DND-41 (cell line): Measurements from ENCODE around the gene RAP1B.

Experiments
- ATAC-seq: fragments of 200-7000 bp; cut with Tn5 transposase; 3 replicates; pipeline ENCODE4 v1.9.1; 2021; ENCODE audit warnings: low read depth; ENCODE audit not compliant: insufficient read depth
- DNase-seq: peaks from one replicate; pipeline ENCODE4 v3.0.0-alpha.2; 2020
- H2AFZ ChIP-seq: 2 replicates; pipeline ENCODE4 v1.6.0; 2012; ENCODE audit warnings: low read depth, low read length
- H3K27ac ChIP-seq: 2 replicates; pipeline ENCODE4 v1.5.1; 2012; ENCODE audit warnings: low read length, inconsistent platforms
- H3K27me3 ChIP-seq: fragments of 200-600 bp; sonication (generic); 2 replicates; pipeline ENCODE4 v1.6.0; 2012; ENCODE audit warnings: low read length, mild to moderate bottlenecking, inconsistent platforms; ENCODE audit not compliant: insufficient read depth, poor library complexity
- H3K36me3 ChIP-seq: 2 replicates; pipeline ENCODE4 v1.5.1; 2012; ENCODE audit warnings: low read length, inconsistent platforms; ENCODE audit not compliant: insufficient read depth
- H3K4me1 ChIP-seq: 2 replicates; pipeline ENCODE4 v1.5.1; 2012; ENCODE audit warnings: mild to moderate bottlenecking, low read length; ENCODE audit not compliant: insufficient read depth
- H3K4me2 ChIP-seq: 2 replicates; pipeline ENCODE4 v1.6.0; 2012; ENCODE audit warnings: mild to moderate bottlenecking, moderate library complexity, low read length, inconsistent platforms; ENCODE audit not compliant: insufficient read depth
- H3K4me3 ChIP-seq, 2 experiments: fragments of 200-600 bp in 1 of 2; shearing (Covaris generic) in 1 of 2; 2 replicates each; pipeline ENCODE4 v1.5.1; 2012 to 2016; ENCODE audit warnings: inconsistent platforms in 2 of 2, low read length in 2 of 2, mild to moderate bottlenecking in 2 of 2, low read depth in 1 of 2, moderate library complexity in 1 of 2
- H3K79me2 ChIP-seq: 2 replicates; pipeline ENCODE4 v1.6.0; 2012; ENCODE audit warnings: low read length, inconsistent platforms; ENCODE audit not compliant: insufficient read depth
- H3K9ac ChIP-seq: 2 replicates; pipeline ENCODE4 v1.6.0; 2012; ENCODE audit warnings: low read depth, mild to moderate bottlenecking, inconsistent platforms, low read length, moderate library complexity
- H3K9me3 ChIP-seq: 2 replicates; pipeline ENCODE4 v1.5.1; 2012; ENCODE audit warnings: low read length, moderate library complexity, mild to moderate bottlenecking, inconsistent platforms; ENCODE audit not compliant: insufficient read depth, severe bottlenecking
- H4K20me1 ChIP-seq: 2 replicates; pipeline ENCODE4 v1.6.0; 2012; ENCODE audit warnings: low read length; ENCODE audit not compliant: insufficient read depth
- EZH2 ChIP-seq: IDR thresholded peaks from 3 replicates; pipeline ENCODE4 v1.6.1; 2012; ENCODE audit warnings: borderline replicate concordance, low read depth, mild to moderate bottlenecking, moderate library complexity, low read length, inconsistent platforms; ENCODE audit not compliant: severe bottlenecking
- TF ChIP-seq, protein P1 (sequence below): IDR thresholded peaks from 2 replicates; pipeline ENCODE4 v1.5.1; 2012; ENCODE audit warnings: borderline replicate concordance, low read length, moderate library complexity, mild to moderate bottlenecking; ENCODE audit not compliant: poor library complexity, severe bottlenecking; ENCODE audit errors: extremely low read depth

Gene RAP1B

DNA sequence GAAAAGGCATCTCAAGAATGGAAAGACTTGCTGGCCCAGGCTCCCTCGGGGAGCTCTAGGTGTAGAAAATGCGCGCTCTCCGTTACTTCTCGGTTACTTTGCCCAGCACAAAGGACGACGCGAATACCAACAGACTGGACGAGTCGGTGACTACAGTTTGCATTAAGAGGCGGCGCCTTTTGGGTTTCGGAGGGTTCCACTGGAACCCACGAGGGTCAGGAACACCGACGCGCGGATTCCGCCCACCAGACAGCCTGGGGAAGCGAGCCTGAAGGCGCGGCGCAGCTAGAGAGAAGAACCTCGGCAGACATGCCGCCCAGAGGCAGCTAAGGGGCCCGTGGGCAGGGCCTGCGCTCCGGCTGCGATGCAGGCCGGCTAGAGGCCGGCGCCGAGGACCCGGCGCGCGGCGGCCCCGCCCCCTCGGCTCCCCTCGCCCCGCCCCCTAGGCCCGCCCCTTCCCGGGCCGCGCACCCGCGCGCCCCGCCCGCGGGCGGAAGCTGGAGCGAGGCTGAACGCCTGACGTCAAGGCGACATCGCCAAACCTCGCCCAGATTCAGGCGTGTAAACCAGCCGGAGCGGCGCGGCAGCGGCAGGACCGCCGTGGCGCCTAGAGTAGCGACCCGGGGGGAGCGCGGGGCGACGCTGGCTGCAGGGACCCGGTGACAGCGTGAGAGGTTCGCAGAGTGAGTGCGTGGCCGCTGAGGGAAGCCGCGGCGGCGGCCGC lies at the start of gene RAP1B:
TSS of gene RAP1B (plus strand) at position 530 of the 724 bp plus-strand sequence. CDS start 37,826 bp downstream, outside the sequence.
- H3K4me1 ChIP-seq, result peaks cover 34% of the 10 kb centered on the region
- no peaks in the 10 kb centered on the region for H3K27me3 ChIP-seq
- peak within 1 kb of the TSS; percentile 91 for H3K9ac ChIP-seq
- H4K20me1 ChIP-seq, result peaks cover 42% of the 10 kb centered on the region
- H3K27ac ChIP-seq, result peak within 1 kb of the TSS; percentile 94
- peaks cover 12% of the 10 kb centered on the region for H3K36me3 ChIP-seq
- peaks cover 48% of the 10 kb centered on the region for H3K79me2 ChIP-seq
- ATAC-seq (peak; percentile 83), DNase-seq (peak; percentile 91)
- peak within 1 kb of the TSS; percentile 94 for H3K4me2 ChIP-seq
- H2AFZ ChIP-seq, result peak within 1 kb of the TSS; percentile 99
- H3K9me3 ChIP-seq, result no peaks in the 10 kb centered on the region
- peak within 1 kb of the TSS; percentile 81 to 86 for H3K4me3 ChIP-seq
- TF ChIP-seq, protein P1, sequence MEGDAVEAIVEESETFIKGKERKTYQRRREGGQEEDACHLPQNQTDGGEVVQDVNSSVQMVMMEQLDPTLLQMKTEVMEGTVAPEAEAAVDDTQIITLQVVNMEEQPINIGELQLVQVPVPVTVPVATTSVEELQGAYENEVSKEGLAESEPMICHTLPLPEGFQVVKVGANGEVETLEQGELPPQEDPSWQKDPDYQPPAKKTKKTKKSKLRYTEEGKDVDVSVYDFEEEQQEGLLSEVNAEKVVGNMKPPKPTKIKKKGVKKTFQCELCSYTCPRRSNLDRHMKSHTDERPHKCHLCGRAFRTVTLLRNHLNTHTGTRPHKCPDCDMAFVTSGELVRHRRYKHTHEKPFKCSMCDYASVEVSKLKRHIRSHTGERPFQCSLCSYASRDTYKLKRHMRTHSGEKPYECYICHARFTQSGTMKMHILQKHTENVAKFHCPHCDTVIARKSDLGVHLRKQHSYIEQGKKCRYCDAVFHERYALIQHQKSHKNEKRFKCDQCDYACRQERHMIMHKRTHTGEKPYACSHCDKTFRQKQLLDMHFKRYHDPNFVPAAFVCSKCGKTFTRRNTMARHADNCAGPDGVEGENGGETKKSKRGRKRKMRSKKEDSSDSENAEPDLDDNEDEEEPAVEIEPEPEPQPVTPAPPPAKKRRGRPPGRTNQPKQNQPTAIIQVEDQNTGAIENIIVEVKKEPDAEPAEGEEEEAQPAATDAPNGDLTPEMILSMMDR, result peak; percentile 2
- no peak for TF ChIP-seq EZH2

DNA sequence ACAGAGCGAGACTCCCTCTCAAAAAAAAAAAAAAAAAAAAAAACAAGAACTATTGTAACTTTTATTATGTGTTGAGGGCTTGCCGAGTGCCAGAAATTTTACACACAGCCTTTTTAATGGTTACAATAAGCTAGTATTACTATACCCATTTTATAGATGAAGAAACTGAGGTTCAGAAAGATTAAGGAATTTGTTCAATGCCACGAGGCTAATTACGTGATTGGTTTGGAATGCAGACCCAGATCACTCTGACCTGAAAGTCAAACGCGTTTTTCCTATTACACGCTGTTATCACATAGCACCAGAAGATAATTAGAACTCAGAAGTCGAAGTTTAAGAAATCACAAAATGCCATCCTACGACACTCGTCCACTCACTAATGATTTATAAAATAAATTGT lies 48.9 kb upstream of the RAP1B start:
- Histone ChIP-seq H3K36me3 (no peaks in the 10 kb centered on the region), H3K4me2 (no peak overlapping the region), H3K27ac (no peak overlapping the region), H3K9me3 (no peaks in the 10 kb centered on the region), H3K79me2 (no peaks in the 10 kb centered on the region), H4K20me1 (no peaks in the 10 kb centered on the region), H3K4me1 (peaks cover 13% of the 10 kb centered on the region), H3K27me3 (no peaks in the 10 kb centered on the region), H3K9ac (no peak overlapping the region), H2AFZ (no peak overlapping the region), H3K4me3 (no peak overlapping the region)
- DNase-seq (no peak), ATAC-seq (no peak)
- TF ChIP-seq, protein P1, result no peak
- TF ChIP-seq EZH2, result no peak

DNA sequence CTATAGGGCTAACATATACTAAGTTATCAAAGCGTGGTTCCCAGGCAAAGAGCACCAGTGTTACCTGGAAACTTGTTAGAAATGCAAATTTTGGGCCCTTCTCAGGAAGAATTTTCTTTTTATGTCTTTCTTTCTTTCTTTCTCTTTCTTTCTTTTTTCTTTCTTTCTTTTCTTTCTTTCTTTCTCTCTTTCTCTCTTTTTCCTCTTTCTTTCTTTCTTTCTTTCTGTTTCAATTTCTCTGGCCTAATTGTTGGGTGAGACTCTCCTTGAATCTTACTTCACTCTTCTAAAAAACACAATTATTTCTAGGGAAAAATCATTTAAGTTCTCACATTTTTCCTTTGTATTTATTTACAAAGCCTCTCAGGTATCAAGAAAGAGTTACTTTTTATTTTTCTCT lies 46.5 kb upstream of the RAP1B start:
- TF ChIP-seq, protein P1, result no peak
- TF ChIP-seq EZH2, result no peak
- no peak overlapping the region for H3K4me2 ChIP-seq
- no peak overlapping the region for H3K27ac ChIP-seq
- H2AFZ ChIP-seq, result no peak overlapping the region
- H3K36me3 ChIP-seq, result no peaks in the 10 kb centered on the region
- peaks cover 13% of the 10 kb centered on the region for H3K4me1 ChIP-seq
- no peaks in the 10 kb centered on the region for H3K79me2 ChIP-seq
- no peaks in the 10 kb centered on the region for H3K27me3 ChIP-seq
- no peak for DNase-seq
- H3K9me3 ChIP-seq, result no peaks in the 10 kb centered on the region
- H3K9ac ChIP-seq, result no peak overlapping the region
- no peak overlapping the region for H3K4me3 ChIP-seq
- no peak for ATAC-seq
- H4K20me1 ChIP-seq, result no peaks in the 10 kb centered on the region
